BJ (cell line): Measurements from ENCODE around the gene RGS19. TPM values are rescaled to one million over a fixed set of nuclear protein-coding genes. Genes with fewer than 3 reads are reported as not detected.

Experiments
- CTCF ChIA-PET: fragments of 350-600 bp; formaldehyde crosslinking; extraction: SDS; loops from one replicate; lab custom pipeline; 2021; ENCODE audit warnings: antibody characterized with exemption, inconsistent platforms; lab: Yijun Ruan, JAX
- POLR2A ChIA-PET: fragments of 300-600 bp; sonication (Branson Sonifier 250); formaldehyde crosslinking; extraction: SDS; loops from one replicate; lab custom pipeline; 2021; ENCODE audit warnings: antibody characterized with exemption; lab: Charles Lee
- DNase-seq: peaks from one replicate; pipeline ENCODE4 v3.0.0-alpha.2; 2011; ENCODE audit warnings: low read depth
- H3K27me3 ChIP-seq: 2 replicates; pipeline ENCODE4 v1.6.0; 2011; ENCODE audit warnings: low read length; ENCODE audit not compliant: control insufficient read depth, insufficient read depth
- H3K36me3 ChIP-seq: 2 replicates; pipeline ENCODE4 v1.5.1; 2011; ENCODE audit warnings: low read length; ENCODE audit not compliant: control insufficient read depth, insufficient read depth
- H3K4me3 ChIP-seq: 2 replicates; pipeline ENCODE4 v1.5.1; 2011; ENCODE audit warnings: low read depth, mild to moderate bottlenecking, control low read depth, low read length
- polyA plus RNA-seq: library from polyadenylated mRNA; depleted of rRNA; stranded (reverse); fragments of >200 nt; gene quantifications from 2 replicates; pipeline ENCODE4 v1.2.3, GENCODE V29; 2011
- TF ChIP-seq, protein P1 (sequence below): IDR thresholded peaks from 2 replicates; pipeline ENCODE4 v1.5.1; 2011; ENCODE audit warnings: low read depth, mild to moderate bottlenecking, control low read depth, inconsistent platforms, low read length, moderate library complexity; ENCODE audit not compliant: insufficient read depth

RGS19 gene
- polyA plus RNA-seq, 1 experiment = 14.5 TPM

DNA sequence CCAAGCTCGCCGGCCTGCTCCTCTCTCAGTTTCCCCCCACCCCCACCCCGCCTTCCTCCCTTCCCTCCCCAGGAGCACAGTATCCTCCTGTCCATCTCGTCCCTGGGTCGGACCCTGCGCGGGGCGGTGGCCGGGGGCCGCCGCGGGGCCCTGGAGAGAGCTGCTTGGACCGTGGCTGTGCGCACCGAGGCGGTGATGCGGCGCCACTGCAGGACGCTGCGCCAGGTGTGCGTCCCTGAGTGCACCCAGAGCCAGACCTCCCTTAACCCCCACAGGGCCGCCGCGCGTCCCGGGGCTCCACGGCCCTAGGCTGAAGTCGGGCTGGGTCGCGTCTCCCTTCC is 41.1 kb downstream of the RGS19 start:
- H3K27me3 ChIP-seq = peaks cover 21% of the 10 kb centered on the region
- ChIA-PET POLR2A (no interaction called here), CTCF (interaction anchor here (0.5 to 5.0 kb wide), 17 partner anchors 8 to 297 kb away, joined by 3 to 76 read pairs (median 6); partner anchors contain the start of genes PRPF6, RGS19, SAMD10 and TCEA2)
- TF ChIP-seq, protein P1, sequence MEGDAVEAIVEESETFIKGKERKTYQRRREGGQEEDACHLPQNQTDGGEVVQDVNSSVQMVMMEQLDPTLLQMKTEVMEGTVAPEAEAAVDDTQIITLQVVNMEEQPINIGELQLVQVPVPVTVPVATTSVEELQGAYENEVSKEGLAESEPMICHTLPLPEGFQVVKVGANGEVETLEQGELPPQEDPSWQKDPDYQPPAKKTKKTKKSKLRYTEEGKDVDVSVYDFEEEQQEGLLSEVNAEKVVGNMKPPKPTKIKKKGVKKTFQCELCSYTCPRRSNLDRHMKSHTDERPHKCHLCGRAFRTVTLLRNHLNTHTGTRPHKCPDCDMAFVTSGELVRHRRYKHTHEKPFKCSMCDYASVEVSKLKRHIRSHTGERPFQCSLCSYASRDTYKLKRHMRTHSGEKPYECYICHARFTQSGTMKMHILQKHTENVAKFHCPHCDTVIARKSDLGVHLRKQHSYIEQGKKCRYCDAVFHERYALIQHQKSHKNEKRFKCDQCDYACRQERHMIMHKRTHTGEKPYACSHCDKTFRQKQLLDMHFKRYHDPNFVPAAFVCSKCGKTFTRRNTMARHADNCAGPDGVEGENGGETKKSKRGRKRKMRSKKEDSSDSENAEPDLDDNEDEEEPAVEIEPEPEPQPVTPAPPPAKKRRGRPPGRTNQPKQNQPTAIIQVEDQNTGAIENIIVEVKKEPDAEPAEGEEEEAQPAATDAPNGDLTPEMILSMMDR = no peak
- peaks cover 1% of the 10 kb centered on the region for H3K36me3 ChIP-seq
- no peak for DNase-seq
- H3K4me3 ChIP-seq = no peak overlapping the region

DNA sequence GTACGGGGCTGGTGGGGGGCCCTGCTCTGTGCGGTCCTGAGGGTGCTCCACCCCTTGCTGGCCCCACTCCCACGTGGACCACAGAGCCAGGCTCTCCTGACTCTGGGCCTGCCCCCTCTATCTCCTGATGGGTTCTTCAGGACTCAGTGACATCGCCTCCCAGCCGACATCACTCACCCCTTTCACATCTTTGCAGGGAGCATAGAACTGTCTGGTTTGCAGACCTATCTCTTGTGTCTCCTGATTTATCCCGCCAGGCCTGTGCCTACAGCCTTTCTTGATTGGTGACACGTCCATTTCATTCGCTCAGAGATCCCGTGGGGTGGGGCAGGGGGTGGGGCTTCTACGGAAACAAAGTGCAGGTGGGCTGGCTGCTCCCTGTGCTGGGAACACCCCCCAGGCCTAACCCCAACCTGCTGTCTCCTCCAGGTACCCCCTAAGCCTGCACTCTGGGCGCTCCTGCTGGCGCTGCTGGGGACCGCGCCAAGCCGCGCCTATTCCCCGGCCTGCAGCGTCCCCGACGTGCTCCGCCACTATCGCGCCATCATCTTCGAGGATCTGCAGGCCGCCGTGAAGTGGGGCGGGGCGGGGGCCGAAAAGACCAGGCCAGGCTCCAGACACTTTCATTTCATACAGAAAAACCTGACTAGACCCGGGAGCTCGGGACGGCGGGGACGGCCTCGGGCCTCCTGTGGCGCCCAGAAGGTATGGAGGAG is 41.7 kb downstream of the RGS19 start:
- H3K4me3 ChIP-seq = no peak overlapping the region
- peaks cover 21% of the 10 kb centered on the region for H3K27me3 ChIP-seq
- ChIA-PET POLR2A (no interaction called here), CTCF (interaction anchor here (0.7 to 5.0 kb wide), 12 partner anchors 10 to 297 kb away, joined by 3 to 76 read pairs (median 6); partner anchors contain the start of genes PRPF6, RGS19 and SAMD10)
- peaks cover 1% of the 10 kb centered on the region for H3K36me3 ChIP-seq
- no peak for DNase-seq
- TF ChIP-seq, protein P1 = no peak

DNA sequence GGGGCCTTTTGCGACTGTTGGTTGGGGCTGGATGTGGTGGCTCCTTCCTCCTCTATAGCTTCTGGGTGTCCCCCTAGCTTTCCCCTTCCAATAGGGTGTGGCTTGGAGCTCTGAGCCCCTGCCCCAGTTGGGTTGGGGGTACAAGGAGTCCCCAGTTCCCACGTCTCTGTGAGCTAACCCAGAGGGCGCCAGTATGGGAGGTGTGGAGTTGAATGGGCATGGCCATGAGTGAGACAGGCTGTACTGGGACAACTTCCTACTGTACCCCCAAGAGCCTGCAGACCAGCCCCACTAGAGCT is 42.2 kb downstream of the RGS19 start:
- H3K27me3 ChIP-seq = peaks cover 19% of the 10 kb centered on the region
- CTCF ChIA-PET = interaction anchor here (0.7 to 4.7 kb wide), 4 partner anchors 10 to 296 kb away, joined by 4 to 35 read pairs (median 8); no protein-coding TSS in a partner anchor
- no peak overlapping the region for H3K4me3 ChIP-seq
- TF ChIP-seq, protein P1 = no peak
- peaks cover 3% of the 10 kb centered on the region for H3K36me3 ChIP-seq
- POLR2A ChIA-PET = no interaction called here
- DNase-seq = no peak

DNA sequence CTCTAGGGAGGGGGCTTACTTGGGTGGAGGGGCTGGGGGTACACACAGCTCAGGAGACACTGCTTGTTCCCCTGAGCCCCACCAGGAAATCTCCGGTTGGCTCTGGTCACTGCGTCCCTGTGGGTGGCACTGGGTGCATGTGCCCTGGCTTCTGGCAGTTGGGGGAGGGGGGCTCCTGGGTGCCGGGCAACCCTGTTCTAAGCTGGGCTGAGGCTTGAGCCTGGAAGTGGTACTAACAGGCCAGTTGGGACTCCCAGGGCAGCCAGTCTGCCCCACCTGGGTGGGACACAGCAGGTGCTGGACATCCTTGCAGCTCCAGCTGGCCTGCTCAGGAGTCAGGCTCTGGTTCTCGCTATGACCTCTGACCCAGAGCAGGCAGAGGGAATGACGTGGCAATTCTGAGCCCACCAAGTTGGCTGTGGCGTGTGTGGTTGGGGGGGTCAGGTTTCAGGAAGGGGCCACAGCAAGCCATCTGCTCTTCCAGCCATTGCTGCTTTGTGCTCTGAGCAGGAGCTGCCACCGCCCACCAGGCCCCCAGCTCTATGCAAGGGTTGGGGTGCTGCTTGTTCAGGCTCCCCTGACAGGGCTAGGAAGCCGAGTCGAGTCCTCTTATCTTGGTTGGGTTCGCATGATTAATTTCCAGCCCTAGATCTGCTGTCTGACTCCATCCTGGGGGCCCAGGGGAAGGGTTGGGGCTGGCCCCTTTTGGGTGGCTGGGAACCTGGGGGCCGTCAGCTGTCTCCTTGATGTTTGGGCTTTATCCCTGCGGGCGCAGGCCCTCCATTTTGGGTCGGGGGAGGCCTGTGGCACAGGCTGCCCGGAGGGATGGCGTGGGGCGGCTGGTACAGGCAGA is 42.7 kb downstream of the RGS19 start:
- ChIA-PET POLR2A (no interaction called here), CTCF (interaction anchor here (0.7 to 4.7 kb wide), 4 partner anchors 21 to 295 kb away, joined by 4 to 35 read pairs (median 5); no protein-coding TSS in a partner anchor)
- TF ChIP-seq, protein P1 = no peak
- H3K36me3 ChIP-seq = peaks cover 9% of the 10 kb centered on the region
- H3K27me3 ChIP-seq = peaks cover 15% of the 10 kb centered on the region
- DNase-seq = no peak
- no peak overlapping the region for H3K4me3 ChIP-seq

DNA sequence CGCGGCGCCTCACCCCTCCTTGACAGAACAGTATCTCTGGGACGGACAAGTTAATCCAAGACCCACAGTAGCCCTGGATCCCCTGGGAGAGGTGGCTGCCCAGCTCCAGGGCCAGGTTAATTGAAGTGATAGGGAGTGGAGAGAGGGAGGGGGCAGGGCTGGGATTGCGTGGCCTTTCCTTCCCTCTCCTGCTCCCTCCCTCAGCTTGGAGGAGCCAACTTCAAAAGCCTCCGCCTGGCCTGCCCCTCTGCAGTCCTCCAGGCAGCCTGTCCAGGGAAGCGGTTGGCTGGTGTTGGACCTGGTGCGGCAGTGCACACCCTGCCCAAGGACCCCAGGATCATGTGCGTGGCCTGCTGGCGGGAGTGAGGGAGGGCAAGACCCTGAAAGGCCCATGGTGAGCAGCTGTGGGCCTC is 43.4 kb downstream of the RGS19 start, which contains the start of gene C20orf204:
Gene C20orf204 (plus strand): TSS at position 250 of the 413 bp plus-strand sequence. CDS start 142 bp downstream, at position 392.
- CTCF ChIA-PET = interaction anchor here (2.9 to 4.7 kb wide), 2 partner anchors 22 to 85 kb away, joined by 6 to 35 read pairs; no protein-coding TSS in a partner anchor

More for the DNA sequence above, 43.4 kb downstream of the RGS19 start, which contains the start of gene C20orf204:
- H3K4me3 ChIP-seq = no peak within 1 kb of the TSS
- POLR2A ChIA-PET = no interaction called here
- peaks cover 9% of the 10 kb centered on the region for H3K36me3 ChIP-seq
- TF ChIP-seq, protein P1 = no peak
- H3K27me3 ChIP-seq = peaks cover 10% of the 10 kb centered on the region
- no peak for DNase-seq
